ENCODE data around the gene RTN4R.
"Not testable (repeated sequence)": the region's sequence is repeated elsewhere in the genome, so short reads cannot be mapped to it uniquely, and the experiment has no call there.

The RTN4R gene

DNA sequence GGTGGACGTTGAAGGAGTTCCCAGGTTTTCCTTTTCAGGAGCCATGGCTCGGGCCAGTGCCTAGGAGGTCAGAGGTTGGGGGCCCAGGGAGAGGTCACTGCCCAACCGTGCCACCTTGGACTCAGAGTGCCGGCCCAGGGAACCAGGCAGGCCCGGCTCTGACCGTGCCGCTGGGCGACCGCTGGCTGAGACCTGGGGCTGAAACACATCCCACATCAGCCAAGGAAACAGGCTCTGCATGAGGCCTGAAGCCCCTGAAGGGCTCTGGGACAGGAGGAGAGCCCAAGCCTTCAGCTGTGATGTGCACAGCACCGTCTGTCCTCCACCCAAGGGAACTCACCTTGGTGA, 21.9 kb upstream of the RTN4R start:
- DNase-seq (ENCODE audit: low read depth): no peak
- TF ChIP-seq MYC (IDR thresholded peaks at IDR 0.05; ENCODE audit: low read depth, low read length) (no peak), CTCF (IDR thresholded peaks at IDR 0.05; ENCODE audit: low read depth, low read length) (no peak), POLR2A (IDR thresholded peaks at IDR 0.05; ENCODE audit: extremely low read depth, insufficient read length) (no peak)
- TF ChIP-seq, protein P1, sequence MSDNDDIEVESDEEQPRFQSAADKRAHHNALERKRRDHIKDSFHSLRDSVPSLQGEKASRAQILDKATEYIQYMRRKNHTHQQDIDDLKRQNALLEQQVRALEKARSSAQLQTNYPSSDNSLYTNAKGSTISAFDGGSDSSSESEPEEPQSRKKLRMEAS (IDR thresholded peaks at IDR 0.05; ENCODE audit: low read depth, low read length): no peak
- H3K4me3 ChIP-seq (ENCODE audit: low read depth, low read length): no peak overlapping the region

- not testable (repeated sequence) for DNase-seq (ENCODE audit: low read depth); H3K4me3 ChIP-seq (ENCODE audit: low read depth, low read length)
These were observed 21.3 kb upstream of the RTN4R start for GRCh38 chr22:20289182-20290044.

GRCh38 chr22:20286784-20287423, 18.8 kb upstream of the RTN4R start:
- not testable (repeated sequence) for DNase-seq (ENCODE audit: low read depth); H3K4me3 ChIP-seq (ENCODE audit: low read depth, low read length)

GRCh38 chr22:20286312-20286660, 18.2 kb upstream of the RTN4R start:
- not testable (repeated sequence) for DNase-seq (ENCODE audit: low read depth)

DNA sequence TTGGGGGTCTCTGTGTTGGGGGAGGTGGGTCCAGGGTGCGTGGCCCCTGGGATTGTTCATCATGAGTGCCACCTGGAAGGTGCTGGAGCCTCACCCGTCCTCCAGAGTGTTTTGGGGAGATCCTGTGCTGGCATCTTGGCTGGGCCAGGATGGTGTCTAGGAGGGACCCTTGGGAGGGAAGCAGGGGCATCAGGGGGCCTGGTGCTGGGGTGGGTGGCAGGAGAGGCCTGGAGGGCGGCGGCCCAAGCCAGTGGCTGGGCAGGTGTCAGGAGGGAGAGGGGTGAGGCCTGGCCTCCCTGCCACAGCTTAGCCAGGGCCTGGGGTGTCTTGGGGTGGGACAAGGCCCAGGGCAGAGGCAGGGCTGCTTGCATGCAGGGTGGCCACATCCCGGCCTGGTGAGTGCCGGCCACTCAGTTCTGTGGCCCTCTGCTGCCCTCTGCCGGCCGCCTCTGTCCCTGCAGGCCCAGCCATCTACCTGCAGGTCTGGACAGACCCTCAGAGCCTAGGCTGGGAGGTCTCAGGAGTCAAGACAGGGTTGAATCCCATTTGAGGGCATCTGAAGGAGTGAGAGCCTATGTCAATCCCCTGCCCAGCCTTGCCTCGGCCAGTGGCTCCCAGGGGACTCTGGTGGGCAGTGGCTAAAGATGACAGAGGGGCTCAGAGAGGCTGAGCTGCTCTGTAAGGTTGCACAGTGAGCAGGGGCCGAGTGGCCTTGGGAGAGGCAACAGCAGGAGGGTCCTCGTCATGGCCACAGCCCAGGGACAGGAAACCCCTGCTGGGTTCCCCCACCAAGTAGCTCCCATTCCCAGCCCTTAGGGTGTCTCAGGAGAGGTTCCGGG, 17.6 kb upstream of the RTN4R start:
- not testable (repeated sequence) for H3K4me3 ChIP-seq (ENCODE audit: low read depth, low read length)
- peak; percentile 63 for TF ChIP-seq CTCF (IDR thresholded peaks at IDR 0.05; ENCODE audit: low read depth, low read length)
- peak; percentile 72 for DNase-seq (ENCODE audit: low read depth)

More at GRCh38 chr22:20286312-20286660, 18.2 kb upstream of the RTN4R start:
- H3K4me3 ChIP-seq (ENCODE audit: low read depth, low read length): not testable (repeated sequence)

DNA sequence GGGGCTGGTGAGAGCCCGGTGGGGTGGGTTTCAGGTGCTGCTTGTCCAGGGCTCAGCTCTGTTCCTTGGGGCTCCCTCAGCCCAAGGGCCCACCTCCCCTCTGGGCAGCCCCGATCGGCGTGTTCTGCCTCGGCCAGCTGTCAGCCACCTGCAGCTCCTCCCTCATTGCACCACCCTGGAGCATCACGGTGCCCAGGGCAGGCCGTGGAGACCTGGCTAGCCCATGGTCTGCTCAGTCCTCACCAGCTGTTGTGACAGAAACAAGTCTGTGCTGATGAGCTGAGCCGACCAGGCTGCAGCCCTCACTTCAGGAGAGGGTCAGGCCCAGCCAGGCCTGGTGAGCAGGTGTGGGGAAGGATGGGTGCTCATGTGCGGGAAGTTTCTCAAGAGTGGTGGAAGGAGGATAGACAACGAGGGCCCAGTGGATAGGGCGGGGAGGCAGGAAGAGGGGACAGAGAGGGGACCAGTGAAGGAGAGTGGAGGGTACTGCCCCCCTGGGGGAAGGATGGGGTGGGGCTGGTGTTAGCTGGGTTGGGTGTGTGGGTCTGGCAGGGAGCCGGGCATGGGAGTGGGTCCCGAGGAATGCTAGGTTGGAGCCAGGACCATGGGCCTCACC, 16.5 kb upstream of the RTN4R start:
- no peak for TF ChIP-seq CTCF (IDR thresholded peaks at IDR 0.05; ENCODE audit: low read depth, low read length)
- TF ChIP-seq POLR2A (IDR thresholded peaks at IDR 0.05; ENCODE audit: extremely low read depth, insufficient read length): no peak
- TF ChIP-seq, protein P1 (IDR thresholded peaks at IDR 0.05; ENCODE audit: low read depth, low read length): no peak
- TF ChIP-seq MYC (IDR thresholded peaks at IDR 0.05; ENCODE audit: low read depth, low read length): no peak
- DNase-seq (ENCODE audit: low read depth): no peak
- H3K4me3 ChIP-seq (ENCODE audit: low read depth, low read length): no peak overlapping the region

DNA sequence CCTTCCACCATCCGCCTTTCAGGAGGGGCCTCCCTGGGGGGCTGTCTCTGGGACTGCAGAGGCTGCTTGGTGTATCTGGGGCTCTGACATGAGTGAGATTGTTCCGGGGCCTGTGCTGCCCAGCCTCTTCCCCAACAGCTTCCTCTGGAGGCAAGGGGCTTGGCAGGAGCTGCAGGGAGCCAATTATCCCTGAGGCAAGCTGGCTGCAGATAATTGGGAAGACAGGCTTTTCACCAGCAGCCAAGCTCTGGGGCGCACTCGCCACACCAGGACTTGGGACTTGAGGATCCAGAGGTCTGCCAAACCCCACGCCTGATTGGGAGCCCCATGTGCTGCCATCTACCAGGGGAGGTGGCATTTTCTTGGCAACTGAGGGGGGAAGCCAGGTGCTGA, 15.6 kb upstream of the RTN4R start:
- no peak overlapping the region for H3K4me3 ChIP-seq (ENCODE audit: low read depth, low read length)
- DNase-seq (ENCODE audit: low read depth): no peak
- TF ChIP-seq MYC (IDR thresholded peaks at IDR 0.05; ENCODE audit: low read depth, low read length) (no peak), POLR2A (IDR thresholded peaks at IDR 0.05; ENCODE audit: extremely low read depth, insufficient read length) (no peak), CTCF (IDR thresholded peaks at IDR 0.05; ENCODE audit: low read depth, low read length) (no peak)
- TF ChIP-seq, protein P1 (IDR thresholded peaks at IDR 0.05; ENCODE audit: low read depth, low read length): no peak

Data from NB4 (cell line).